Hindlimb muscle (tissue), 1 donor: ENCODE measurements around the gene SEPTIN8. TPM values are rescaled to one million over a fixed set of nuclear protein-coding genes. Genes with fewer than 3 reads are reported as not detected.

Source experiments
- DNase-seq: peaks from one replicate; pipeline ENCODE4 v3.0.0-alpha.2; 2013
- polyA plus RNA-seq: library from polyadenylated mRNA; unstranded; fragments of 120-200 nt; gene quantifications from one replicate; pipeline ENCODE4 v1.2.1, GENCODE V29; 2013; ENCODE audit not compliant: insufficient read length

Gene SEPTIN8
- polyA plus RNA-seq, 1 donor = 37.4 TPM

DNA sequence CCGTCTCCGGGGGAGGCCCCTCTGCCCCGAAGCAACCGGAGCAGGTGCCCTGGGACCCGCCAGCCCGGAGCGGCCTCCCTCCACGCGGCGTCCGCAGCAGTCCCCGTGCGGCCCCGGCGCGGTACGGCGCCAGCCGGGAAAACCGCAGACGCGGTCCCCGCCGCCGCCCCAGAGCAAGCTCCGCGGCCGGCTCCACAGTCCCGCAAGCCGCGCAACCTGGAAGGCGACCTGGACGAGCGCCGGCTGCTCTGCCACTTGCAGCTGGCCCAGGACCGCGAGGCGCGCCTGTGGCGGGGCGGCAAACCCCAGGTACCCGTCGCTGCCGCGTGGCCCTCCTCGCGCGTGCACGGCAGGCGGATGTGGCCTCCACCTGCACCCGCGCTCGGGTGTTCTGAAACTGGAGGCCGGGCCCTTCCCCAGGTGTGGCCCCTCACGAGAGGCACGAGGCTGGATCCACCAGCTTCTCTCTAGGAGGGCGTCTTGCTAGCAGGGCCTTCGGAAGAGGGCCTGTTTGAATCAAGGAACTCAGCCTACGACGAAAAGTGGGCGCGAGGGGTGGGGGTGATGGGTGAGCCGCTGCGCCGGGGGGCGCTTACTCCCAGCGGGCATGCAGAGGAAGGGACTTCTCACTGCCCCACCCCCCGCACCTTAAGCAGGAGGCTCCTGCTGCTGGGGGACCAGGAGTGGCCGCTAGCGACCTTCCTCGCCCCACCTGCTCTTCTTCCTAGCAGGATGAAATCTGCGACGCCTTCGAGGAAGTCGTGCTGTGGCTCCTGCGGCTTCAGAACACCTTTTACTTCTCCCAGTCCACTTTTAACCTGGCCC is 29.2 kb downstream of the SEPTIN8 start:
- no peak for DNase-seq

DNA sequence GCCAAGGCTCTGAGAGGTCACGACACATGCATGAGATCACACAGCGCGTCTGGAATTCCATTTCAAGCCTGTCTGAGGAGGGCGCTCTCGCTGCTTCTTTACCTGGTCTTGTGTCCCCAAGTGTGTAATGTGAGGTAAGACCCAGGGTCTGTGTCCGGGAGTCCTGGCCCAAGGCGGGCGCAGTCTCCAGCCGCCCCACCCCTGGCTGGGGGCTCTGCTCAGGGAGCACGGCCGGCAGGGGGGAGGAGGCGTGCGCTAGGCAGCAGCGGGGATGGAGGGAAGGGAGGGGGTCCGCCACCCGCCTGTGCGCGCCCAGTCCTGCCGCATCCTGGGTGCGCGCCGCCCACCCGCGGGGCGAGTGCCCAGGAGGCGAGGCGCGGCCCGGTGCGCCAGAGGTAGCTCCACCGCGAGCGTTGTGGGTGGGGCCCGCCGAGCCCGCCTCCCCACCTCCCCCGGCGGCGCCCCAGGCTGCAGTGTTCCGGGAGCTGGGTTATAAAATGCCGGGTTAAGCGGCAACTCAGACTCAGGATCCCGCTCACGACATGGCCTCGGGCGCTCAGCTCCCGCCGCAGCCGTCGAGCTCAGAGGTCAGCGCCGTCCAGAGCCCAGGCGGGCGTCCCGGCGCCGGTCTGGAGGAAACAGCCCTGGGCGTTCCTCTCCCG is 30.0 kb downstream of the SEPTIN8 start, which contains the start of gene CCNI2:
Gene CCNI2 (plus strand): TSS at position 473 of the 662 bp plus-strand sequence. CDS start 70 bp downstream, at position 543.
- DNase-seq = no peak

DNA sequence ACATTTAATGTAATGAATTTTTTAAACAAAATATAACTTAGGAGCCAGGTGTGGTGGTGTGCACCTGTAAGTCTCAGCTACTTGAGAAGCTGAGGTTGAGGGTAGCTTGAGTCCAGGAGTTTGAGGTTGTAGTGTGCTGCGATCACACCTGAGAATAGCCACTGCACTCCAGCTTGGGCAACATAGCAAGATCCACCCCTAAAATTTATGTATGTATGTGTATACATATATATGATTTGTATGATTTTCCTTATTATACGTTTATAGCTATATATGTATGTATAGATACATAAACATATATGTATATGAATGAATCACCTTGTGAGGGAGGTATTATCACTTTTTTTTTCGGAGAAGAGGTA is 30.5 kb downstream of the SEPTIN8 start:
- DNase-seq = no peak

DNA sequence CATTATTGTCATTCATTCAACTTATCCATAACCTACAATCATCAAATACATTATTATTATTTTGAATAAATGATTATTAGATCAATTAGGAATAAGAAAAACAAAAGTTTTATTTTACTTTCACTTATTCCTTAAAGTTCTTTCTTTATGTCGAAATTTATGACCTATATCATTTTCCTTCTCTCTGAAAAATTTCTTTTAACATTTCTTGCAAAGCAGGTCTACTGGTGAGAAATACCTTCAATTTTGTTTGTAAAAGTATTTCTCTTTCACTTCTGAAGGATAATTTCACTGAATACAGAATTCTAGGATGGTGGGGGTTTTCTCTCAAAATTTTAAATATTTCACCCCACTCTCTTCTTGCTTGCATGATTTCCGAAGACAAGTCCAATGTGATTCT is 32.4 kb downstream of the SEPTIN8 start:
- DNase-seq = no peak

DNA sequence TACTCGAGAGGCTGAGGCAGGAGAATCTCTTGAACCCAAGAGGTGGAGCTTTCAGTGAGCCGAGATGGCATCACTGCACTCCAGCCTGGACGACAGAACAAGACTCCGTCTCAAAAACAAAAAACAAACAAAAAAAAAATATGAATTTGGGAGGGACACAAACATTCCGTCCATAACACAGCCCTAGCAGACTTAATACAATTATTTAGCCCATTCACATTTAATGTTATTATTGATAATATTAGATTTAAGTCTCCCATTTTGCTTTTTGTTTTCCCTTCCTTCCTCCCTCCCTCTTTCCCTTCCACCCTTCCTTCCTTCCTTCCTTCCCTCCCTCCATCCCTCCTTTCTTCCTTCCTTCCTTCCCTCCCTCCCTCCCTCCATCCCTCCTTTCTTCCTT is 34.4 kb downstream of the SEPTIN8 start:
- DNase-seq = no peak

DNA sequence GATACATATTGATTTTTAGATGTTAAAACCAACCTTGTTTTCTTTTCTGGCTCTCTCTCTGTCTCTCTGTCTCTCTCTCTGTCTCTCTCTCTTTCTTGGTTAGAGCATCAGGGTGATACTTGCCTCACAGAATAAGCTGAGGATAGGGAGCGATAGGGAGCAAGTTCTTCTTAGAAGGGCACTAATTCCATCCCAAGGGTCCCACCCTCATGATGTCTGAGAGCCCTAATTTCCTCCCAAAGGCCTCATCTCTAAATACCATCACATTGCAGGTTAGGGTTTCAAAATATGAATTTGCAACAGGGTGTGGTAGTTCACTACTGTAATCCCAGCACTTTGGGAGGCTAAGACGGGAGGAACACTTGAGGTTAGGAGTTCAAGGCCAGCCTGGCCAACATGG is 34.9 kb downstream of the SEPTIN8 start:
- no peak for DNase-seq

DNA sequence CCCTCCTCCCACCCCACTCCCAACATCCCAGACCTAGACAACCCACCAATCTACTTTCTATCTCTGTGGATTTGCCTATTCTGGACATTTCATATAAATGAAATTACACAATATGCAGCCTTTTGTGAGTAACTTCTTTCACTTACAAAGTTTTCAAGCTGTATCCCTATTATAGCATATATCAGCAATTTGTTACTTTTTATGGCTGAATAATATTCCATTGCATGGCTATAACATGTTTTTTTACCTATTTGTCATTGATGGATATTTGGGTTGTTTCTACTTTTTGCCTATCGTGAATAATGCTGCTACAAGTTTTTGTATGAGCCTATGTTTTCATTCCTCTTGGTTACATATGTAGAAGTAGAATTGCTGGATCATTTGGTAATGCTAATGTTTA is 37.8 kb downstream of the SEPTIN8 start:
- DNase-seq = no peak

DNA sequence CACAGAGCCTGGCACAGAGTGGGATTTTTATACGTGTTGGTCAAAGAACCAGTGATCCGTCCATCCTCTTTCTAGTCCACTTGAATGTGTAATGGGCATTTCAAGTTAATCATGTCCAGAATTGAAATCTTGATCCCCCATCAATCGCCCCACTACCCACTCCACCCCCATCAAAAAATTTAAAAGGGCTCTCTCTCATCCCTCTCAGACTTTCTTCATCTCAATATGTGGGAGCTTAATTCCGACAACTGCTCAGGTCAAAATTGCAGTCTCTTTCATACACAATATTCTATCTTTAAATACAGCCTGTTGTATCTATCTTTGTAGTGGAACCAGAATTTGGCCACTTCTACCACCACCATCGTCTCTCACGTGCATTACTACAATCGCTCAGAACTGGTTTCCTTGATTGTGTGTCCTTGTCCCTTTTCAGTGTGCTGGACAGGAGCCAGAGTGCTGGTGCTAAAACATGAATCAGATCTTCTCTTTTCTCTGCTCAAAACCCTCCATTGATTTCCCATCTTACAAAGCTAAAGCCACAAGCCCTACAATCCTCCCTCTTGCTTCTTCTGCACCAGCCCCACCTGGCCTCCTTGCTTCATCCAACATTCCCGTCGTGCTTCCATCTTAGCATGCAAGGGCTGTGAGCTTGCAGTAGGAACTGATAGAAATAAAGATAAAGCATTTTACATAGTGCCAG is 38.9 kb downstream of the SEPTIN8 start:
- DNase-seq = no peak

DNA sequence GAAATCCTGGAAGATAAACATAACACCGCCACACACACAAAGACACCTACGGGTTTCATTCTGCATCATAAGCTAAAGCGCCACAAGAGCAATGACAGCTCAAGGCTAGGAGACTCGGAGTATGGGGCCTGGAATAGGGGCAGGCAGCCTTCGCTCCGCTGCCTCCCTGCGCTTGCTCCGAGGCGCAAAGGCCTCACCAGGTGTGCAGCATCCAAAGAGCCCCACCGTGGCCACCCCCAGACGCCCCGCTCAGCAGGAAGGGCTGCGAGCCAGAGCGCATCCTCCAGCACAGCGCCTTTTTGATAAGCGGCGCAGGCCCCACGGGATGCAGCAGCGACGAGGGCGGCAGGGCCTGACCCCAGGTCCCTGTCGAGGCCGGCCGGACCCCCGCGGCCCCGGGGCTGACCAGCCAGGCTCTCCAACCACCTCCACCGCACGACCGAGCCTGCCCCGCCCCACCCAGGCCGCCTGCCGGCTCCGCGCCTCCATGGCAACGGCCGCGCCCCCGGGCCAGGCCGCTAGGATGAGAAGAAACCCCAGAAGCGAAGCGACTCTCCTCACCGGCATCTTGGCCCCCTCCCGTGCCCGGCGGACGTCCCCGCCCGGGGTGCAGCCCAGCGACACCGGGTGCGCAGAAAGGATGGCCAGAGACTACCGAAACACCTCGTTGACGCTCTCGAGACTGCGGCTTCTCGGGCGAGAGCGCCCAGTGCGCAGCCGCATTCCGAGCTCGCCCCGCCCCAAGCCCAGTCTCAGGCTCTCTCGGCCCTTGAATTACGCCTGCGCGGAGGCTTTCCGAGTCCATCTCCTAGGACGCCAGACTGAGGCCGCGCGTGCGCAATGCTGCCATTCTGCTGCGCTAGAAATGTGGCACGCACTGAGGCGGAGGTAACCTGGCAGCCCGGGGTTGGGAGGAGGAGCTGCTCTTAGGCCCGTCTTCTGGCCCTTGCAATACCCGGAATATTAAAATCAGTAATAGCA is 39.9 kb downstream of the SEPTIN8 start, which contains the start of gene KIF3A:
Gene KIF3A (minus strand): TSS at position 694 of the 981 bp plus-strand sequence. CDS start 127 bp downstream, at position 567.
- peak; percentile 93 for DNase-seq

DNA sequence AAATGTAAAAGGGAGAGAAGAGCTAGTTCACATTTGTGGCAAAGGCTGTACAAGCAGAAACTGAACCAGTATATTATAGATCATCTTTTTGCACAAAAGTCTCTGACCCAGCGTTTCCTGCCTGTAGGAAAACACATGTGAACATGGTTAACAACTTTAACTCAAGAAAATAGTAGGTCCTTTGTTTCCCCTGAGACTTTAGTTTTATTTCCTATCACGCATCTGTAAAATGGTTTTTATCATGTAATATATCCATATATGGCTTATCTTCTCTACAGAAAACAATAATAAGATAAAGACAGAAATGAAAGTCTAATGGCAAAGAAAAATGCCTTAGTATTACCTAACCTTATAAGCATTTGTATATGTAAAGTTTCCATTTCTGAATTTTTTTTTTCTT is 42.4 kb downstream of the SEPTIN8 start:
- DNase-seq = no peak

DNA sequence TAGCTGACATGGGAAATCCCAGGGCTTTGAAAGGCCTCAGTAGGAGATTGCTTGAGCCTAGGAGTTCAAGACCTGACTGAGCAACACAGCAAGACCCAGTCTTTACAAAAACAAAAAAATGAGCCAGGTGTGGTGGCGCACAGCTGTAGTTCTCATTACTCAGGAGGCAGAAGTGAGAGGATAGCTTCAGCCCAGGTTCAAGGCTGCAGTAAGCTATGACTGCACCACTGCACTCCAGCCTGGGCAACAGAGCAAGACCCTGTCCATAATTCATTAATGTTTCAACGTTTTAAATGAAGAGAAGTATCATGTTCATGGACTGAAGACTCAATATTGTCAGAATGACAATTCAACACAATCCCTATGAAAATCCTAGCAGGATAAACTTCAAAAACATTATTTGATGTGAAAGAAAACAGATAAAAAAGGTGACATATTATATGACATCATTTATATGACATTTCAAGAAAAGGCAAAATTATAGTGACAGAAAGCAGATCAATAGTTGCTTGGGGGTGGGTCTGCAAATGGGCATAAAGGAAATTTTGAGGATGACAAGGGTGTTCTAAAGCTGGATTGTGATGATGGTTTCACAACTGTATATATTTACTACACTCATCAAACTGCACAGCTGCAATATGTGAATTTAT is 43.4 kb downstream of the SEPTIN8 start:
- DNase-seq = no peak

DNA sequence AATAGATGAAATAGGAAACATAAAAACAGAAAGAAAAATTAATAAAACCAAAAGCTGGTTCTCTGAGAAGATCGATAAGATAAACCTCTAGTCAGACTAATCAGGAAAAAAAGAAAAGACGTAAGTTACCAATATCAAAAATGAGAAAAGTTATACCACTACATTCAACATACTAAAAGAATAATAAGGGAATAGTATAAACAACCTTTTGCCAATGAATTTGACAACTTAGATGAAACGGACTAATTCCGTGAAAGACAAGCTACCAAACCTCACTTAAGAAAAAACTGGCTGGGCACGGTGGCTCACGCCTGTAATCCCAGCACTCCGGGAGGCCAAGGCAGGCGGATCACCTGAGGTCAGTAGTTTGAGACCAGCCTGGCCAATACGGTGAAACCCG is 47.1 kb downstream of the SEPTIN8 start:
- no peak for DNase-seq

DNA sequence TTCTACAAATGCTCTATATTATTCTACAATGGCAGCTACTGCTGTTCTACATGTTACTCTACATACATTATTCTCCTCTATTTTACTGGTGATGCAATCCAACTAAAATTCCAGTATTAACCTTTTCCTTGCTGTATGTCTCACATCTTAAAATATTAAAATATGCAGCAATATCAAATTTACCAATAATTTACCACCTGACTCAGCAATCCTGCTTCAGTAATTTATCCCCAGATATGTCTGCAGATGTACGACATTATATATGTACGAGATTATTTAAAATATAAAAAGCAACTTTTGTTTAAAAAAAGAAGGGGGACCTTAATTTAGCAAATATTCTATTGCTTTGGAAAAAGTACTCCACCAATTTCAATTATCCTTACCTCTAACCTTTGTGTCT is 51.3 kb downstream of the SEPTIN8 start:
- DNase-seq = no peak

DNA sequence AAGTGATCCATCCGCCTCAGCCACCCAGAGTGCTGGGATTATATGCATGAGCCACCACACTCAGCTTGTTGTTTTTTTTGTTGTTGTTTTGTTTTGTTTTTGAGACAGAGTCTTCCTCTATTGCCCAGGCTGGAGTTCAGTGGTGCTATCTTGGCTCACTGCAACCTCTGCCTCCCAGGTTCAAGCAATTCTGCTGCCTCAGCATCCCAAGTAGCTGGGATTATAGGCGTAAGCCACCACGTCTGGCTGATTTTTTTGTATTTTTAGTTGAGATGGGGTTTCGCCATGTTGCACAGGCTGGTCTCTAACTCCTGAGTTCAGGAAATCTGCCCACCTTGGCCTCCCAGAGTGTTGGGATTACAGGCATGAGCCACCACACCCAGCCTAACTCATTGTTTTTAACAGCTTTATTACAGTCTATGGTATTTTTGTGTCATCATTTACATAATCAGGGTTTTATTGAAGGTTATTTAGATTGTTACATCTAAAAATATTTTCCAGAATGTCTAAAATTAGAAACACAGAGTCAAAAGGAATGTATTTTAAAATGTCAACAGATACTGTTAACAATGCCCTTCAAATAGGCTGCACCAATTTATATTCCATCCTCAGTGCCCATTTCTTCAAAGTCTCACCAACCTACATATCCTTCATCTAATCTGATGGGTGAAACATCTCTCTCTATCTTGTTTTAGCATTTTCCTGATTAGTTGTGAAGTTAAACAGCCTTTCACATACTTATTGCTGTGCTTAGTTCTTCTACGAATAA is 58.3 kb downstream of the SEPTIN8 start:
- no peak for DNase-seq

DNA sequence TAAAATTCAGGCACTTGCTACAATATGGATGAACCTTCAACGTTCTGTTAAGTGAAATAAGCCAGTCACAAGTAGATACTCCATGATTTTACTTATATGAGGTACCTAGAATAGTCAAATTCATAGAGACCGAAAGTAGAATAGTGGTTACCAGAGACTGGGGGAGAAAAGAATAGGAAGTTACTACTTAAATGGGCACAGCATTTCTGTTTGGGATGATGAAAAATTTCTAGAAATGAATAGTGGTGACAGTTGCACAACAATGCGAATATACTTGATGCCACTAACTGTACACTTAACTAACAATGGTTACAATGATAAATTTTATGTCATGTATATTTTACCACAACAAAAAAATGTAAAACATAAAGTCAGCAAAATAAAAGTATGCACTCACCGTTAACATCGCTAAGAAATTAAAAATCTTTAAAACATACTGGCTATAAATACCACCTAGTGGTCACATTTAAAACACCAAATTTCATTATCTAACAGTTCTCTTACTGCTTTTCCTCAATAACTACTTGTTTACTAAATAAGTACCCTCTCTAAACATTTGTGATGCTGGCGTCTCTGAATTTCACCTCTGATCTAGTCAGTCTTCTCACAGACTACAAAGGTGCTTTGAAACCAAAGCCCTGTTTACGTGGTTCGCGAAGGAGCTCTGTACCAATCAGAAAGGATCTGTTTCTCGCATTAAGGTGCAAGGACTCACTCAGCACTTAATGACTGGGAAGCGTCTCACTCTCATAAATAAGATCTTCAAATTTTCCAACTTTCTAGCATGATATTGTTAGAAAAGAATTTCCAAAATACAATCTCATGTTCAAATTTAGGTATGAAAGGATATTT is 62.4 kb downstream of the SEPTIN8 start:
- no peak for DNase-seq

DNA sequence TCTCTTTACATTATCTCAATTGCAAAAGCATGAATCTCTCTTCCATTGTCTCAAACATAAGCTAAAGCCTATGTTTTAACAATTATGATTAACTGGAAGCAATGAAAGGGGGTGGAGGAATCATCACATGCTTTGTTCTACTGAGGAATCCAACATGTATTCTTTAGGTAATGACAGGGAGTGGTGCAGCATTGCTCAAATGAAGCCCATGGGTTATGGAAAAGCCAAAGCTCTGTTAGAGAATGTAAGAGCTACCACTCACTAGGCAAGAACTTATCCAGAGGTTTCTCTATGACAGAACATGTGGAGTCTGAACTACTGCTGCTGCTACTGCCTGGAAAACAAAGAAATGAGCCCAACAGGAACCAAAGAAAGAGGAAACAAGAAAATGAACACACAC is 68.4 kb downstream of the SEPTIN8 start:
- no peak for DNase-seq

DNA sequence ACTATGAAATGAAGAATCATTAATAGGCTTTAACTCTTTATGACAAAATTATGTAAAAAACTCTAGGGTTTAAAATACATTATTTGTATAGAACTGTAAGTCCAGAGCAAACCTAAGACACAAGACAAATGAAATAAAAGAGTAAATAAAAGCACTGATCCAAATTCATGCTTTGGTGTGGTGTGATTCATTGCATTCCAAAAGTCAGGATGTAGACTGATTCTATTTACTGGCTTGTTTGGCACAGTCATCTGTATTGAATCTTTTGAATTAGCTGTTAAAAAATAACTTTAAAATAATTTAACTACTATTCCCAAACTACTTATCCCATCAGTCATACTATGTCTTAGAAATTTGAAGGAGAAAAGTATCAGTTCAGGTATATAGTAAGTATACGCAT is 72.2 kb downstream of the SEPTIN8 start:
- DNase-seq = no peak
